ENCODE data around the gene TINAG.
"Not testable (repeated sequence)": the region's sequence is repeated elsewhere in the genome, so short reads cannot be mapped to it uniquely, and the experiment has no call there.

TINAG gene

GRCh38 chr6:54308986-54309315 is 710 bp downstream of the TINAG start:
- DNase-seq = no peak

DNA sequence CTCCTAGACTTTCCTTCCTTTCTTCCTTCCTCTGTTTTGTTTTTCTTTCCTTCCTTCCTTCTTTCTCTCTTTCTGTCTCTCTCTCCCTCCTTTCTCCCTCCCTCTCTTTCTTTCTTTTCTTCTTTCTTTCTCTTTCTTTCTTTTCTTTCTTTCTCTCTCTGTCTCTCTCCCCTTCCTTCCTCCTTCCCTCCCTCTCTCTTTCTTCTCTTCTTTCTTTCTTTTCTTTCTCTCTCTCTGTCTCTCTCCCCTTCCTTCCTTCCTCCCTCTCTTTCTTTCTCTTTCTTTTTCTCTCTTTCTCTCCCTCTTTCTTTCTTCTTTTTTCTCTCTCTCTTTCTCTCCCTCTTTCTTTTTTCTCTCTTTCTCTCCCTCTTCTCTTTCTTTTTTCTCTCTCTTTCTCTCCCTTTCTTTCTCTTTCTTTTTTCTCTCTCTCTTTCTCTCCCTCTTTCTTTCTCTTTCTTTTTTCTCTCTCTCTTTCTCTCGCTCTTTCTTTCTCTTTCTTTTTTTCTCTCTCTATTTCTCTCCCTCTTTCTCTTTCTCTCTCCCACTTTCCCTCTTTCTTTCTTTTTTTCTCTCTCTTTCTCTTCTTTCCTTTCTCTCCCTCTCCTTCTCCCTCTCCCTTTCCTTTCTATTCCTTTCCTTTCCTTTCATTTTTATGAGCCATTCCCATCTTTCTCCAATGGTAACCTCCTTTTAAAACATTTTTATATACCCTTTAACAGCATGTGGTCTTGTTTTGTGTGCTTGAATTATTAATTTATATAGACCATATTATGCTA is 2.3 kb downstream of the TINAG start:
- no peak for DNase-seq

GRCh38 chr6:54315656-54316055 is 7.4 kb downstream of the TINAG start:
- no peak for DNase-seq

DNA sequence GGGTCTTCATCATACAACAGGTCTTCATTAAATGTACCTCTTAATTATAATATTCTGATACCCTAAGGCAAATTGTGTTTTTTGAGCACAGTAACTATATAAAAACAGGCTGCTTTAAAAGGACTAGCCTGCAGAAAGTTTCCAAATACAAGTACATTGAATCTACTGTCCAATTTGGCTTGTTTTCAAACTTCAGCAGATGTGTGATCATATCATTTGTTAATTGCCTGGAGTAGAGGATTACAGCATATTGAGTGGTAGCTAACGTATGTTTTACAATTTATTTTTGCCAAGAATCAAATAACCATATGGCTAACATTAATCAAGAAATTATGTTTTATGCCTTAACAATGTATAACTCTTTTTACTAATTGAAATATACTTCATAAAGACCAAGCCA is 12.6 kb downstream of the TINAG start:
- no peak for DNase-seq

DNA sequence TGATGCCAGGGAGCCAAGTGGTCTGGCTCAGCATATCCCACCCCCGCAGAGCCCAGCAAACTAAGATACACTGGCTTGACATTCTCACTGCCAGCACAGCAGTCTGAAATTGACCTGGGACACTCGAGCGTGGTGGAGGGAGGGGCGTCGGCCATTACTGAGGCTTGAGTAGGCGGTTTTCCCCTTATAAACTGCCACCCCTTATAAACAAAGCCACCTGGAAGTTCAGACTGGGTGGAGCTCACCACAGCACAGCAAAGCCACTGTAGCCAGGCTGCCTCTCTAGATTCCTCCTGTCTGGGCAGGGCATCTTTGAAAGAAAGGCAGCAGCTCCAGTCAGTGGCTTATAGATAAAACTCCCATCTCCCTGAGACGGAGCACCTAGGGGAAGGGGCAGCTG is 19.4 kb downstream of the TINAG start:
- DNase-seq = no peak

DNA sequence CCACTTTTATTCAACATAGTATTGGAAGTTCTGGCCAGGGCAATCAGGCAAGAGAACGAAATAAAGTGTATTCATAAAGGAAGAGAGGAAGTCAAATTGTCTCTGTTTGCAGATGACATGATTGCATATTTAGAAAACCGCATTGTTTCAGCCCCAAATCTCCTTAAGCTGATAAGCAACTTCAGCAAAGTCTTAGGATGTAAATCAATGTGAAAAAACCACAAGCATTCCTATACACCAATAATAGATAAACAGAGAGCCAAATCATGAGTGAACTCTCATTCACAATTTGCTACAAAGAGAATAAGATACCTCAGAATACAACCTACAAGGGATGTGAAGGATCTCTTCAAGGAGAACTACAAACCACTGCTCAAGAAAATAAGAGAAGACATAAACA is 23.3 kb downstream of the TINAG start:
- not testable (repeated sequence) for DNase-seq

DNA sequence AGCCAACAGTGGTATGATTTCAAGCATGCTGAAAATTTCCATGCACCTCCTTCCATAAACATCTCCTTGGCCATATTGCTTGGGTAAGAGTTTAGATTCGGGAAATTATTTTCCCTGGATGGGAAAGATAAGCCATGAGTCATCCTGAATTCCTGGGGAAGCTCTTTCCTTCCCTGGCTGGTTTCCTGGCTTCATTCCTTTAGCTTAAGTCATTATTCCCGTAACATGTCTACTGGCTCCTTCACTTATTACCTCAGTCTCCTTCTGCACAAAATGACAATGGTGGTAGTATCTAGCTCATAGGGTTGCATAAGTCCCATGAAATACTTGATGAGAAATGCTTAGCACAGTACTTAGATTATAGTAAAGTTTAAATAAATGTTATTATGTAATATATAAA is 27.6 kb downstream of the TINAG start:
- DNase-seq = no peak

GRCh38 chr6:54353975-54354374 is 45.7 kb downstream of the TINAG start:
- no peak for DNase-seq

DNA sequence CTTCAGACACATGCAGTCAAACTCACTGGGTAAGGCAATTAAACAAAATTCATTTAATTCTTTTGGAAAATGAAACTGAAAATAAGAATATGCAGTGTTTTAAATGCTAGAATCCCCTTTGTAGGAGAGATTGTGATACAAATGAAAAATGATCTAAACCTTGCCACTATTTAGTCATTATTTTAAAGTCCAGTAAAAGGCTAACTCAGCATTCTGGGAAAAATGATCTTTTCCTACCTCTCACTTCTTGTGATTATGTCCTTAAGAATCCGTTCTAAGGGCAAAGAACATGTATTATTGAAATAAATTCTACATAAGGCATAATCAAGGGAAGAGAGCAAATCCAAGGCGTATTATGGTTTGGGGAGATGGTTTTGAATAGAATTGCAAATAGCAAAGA is 46.4 kb downstream of the TINAG start:
- no peak for DNase-seq

DNA sequence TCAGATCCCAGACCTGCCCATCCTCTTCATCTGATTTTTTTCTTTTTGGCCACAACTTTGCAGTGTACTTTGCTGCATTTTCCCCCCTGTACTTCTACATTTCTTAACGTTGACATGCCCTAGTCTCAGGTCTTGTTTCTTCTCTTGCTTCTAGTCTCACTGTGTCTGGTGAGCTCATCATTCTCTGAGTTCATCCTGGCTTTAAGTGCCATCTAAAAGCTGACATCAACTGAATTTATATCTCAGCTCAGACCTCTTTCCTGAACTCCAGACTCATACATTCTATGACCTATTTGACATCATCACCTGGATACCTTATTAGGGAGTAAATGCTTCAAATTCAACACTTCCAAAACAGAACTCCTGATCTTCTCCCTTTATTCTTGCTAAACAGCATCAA is 48.9 kb downstream of the TINAG start:
- DNase-seq = no peak

DNA sequence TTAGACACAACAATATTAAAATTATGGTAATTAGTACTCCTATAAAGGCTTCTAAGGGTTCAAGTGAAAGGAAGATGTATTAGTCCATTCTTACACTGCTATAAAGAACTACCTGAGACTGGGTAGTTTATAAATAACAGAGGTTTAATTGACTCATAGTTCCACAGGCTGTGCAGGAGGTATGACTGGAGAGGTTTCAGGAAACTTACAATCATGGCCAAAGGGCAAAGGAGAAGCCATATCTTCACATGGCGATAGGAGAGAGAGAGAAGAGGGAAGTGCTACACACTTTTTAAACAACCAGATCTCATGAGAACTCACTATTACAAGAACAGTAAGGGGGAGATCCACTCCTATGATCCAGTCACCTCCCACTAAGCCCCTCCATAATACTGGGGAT is 52.9 kb downstream of the TINAG start:
- no peak for DNase-seq

GRCh38 chr6:54361734-54362133 is 53.5 kb downstream of the TINAG start:
- DNase-seq = no peak

DNA sequence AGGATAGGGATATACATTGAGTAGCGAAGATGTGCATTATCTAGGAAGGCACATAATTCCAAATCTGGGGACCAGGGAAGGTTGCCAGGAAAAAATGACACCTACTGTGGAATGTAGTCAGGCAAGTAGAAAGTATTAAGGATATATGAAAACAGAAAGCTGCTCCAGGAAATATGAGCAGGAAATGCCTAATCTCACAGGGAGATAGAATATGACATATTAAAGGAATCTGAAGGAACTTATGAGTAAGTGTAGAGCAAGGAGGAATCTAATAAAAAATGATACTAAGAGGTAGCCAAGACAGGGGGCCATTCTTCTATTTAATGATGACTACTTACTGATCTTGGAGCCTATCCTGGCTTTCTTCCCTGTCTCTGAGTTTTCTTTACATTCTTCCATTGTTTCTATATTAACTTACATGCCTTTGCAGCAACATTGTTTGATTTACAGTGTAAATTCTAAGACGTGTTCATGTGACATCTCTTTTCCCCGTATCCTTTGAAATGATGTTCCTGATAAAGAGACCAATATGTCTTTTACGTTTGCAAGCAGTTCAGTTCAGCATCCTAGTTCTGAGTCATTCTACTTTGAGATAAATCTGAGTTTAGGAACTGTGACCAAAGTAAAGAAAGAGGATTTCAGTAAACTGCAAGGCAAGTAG is 58.6 kb downstream of the TINAG start:
- DNase-seq = no peak

DNA sequence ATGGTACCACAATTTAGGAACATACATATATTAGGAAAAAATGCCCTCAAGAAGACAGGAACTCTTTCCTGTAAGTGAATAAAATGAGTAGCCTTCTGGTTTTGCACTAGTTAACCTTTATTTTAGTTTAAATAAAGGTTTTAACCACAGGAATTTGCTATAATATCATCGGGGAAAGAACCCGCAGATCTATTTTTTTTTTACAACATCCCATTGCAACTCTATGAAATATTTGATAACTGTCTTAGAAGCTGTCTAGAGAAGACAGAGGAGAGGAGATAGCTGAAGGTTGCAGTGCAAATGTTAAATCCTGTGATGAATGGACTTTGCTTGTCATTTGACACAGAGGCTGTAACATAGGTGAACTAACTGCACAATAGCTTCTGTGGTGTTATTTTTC is 69.5 kb downstream of the TINAG start:
- DNase-seq = no peak

GRCh38 chr6:54386295-54386694 is 78.1 kb downstream of the TINAG start:
- DNase-seq = no peak

DNA sequence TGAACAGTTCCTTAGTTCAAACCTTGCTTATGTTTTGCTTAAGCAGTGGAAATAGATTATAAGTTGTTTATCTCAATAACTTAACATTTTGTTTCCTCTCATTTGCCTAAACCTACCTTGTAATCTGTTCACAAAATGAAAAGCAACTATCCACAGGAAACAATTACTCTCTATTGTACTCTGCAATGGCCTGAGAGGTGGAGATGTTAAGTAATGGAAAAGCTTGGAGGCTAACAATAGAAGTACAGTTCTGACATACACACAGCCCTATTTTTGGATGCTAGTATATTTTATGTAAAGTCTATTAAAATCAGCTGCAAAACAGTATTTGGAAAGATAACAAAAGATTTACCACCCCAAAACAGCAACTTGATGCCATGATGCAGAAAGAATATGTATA is 82.1 kb downstream of the TINAG start:
- DNase-seq = no peak

- no peak for DNase-seq
These were observed 83.3 kb downstream of the TINAG start for GRCh38 chr6:54391577-54391976.

- DNase-seq = no peak
These were observed 94.9 kb downstream of the TINAG start for GRCh38 chr6:54403096-54403495.

GRCh38 chr6:54404791-54405190 is 96.5 kb downstream of the TINAG start:
- no peak for DNase-seq

- DNase-seq = no peak
These were observed 103.5 kb downstream of the TINAG start for GRCh38 chr6:54411767-54412166.

DNA sequence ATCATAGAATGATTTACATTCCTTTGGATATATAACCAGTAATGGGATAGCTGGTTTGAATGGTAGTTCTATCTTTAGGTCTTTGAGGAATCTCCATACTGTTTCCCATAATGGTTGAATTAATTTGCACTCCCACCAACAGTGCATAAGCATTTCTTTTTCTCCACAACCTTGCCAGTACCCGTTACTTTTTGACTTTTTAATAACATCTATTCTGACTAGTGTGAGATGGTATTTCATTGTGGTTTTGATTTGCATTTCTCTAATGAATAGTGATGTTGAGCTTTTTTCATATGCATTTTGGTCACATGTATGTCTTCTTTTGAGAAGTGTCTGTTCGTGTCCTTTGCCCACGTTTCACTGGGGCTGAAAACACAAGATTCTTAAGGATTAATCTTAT is 107.3 kb downstream of the TINAG start:
- DNase-seq = no peak

DNA sequence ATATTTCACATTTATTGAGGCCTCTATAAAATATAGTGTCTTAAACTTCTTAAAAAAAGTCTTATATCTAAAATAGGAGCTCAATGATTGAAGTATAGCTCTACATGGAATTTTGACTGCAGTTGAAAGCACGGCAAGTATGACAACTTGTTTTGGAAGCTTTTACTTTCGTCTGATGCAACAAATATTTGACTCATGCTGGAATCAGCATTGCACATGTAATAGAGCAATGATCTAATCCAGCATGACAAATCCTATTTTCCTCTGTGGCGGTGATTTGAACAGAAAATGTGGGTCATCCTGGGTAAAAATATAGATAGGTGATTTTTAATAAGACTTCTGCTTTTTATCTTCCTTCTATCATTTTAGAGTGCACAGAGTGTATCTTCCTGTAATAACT is 111.6 kb downstream of the TINAG start:
- no peak for DNase-seq

- DNase-seq = no peak
These were observed 118.8 kb downstream of the TINAG start for GRCh38 chr6:54426995-54427394.

- no peak for DNase-seq
These were observed 119.2 kb downstream of the TINAG start for GRCh38 chr6:54427396-54427937.

- DNase-seq = no peak
These were observed 120.2 kb downstream of the TINAG start for GRCh38 chr6:54428431-54428830.

All from suppressor macrophage (primary cell).